Measurements from ENCODE around the gene ENTHD1.

ENTHD1 gene

GRCh38 chr22:39785232-39785631, 108.3 kb downstream of the ENTHD1 start:
- no peak for DNase-seq (ENCODE audit: insufficient read length, low spot score)
- no peak for FAIRE-seq
- TF ChIP-seq CTCF (IDR thresholded peaks at IDR 0.05; ENCODE audit: insufficient read depth, missing control alignments), result no peak

GRCh38 chr22:39777716-39778454, 115.7 kb downstream of the ENTHD1 start:
- FAIRE-seq, result no peak
- no peak for DNase-seq (ENCODE audit: insufficient read length, low spot score)
- no peak for TF ChIP-seq CTCF (IDR thresholded peaks at IDR 0.05; ENCODE audit: insufficient read depth, missing control alignments)

- no peak for TF ChIP-seq CTCF (IDR thresholded peaks at IDR 0.05; ENCODE audit: insufficient read depth, missing control alignments)
- FAIRE-seq (no peak), DNase-seq (ENCODE audit: insufficient read length, low spot score) (no peak)
These were observed 117.1 kb downstream of the ENTHD1 start for GRCh38 chr22:39776295-39777009.

GRCh38 chr22:39773976-39774539, 119.5 kb downstream of the ENTHD1 start:
- FAIRE-seq (no peak), DNase-seq (ENCODE audit: insufficient read length, low spot score) (no peak)
- no peak for TF ChIP-seq CTCF (IDR thresholded peaks at IDR 0.05; ENCODE audit: insufficient read depth, missing control alignments)

- TF ChIP-seq CTCF (IDR thresholded peaks at IDR 0.05; ENCODE audit: insufficient read depth, missing control alignments), result no peak
- FAIRE-seq (no peak), DNase-seq (ENCODE audit: insufficient read length, low spot score) (no peak)
These were observed 120.1 kb downstream of the ENTHD1 start for GRCh38 chr22:39773503-39773902.

GRCh38 chr22:39771486-39771885, 122.1 kb downstream of the ENTHD1 start:
- no peak for TF ChIP-seq CTCF (IDR thresholded peaks at IDR 0.05; ENCODE audit: insufficient read depth, missing control alignments)

GRCh38 chr22:39765661-39766060, 127.9 kb downstream of the ENTHD1 start:
- TF ChIP-seq CTCF (IDR thresholded peaks at IDR 0.05; ENCODE audit: insufficient read depth, missing control alignments), result no peak
- no peak for FAIRE-seq
- no peak for DNase-seq (ENCODE audit: insufficient read length, low spot score)

More at GRCh38 chr22:39771486-39771885, 122.1 kb downstream of the ENTHD1 start:
- FAIRE-seq (no peak), DNase-seq (ENCODE audit: insufficient read length, low spot score) (no peak)
